ENCODE data around the gene NIN.

Gene NIN

DNA sequence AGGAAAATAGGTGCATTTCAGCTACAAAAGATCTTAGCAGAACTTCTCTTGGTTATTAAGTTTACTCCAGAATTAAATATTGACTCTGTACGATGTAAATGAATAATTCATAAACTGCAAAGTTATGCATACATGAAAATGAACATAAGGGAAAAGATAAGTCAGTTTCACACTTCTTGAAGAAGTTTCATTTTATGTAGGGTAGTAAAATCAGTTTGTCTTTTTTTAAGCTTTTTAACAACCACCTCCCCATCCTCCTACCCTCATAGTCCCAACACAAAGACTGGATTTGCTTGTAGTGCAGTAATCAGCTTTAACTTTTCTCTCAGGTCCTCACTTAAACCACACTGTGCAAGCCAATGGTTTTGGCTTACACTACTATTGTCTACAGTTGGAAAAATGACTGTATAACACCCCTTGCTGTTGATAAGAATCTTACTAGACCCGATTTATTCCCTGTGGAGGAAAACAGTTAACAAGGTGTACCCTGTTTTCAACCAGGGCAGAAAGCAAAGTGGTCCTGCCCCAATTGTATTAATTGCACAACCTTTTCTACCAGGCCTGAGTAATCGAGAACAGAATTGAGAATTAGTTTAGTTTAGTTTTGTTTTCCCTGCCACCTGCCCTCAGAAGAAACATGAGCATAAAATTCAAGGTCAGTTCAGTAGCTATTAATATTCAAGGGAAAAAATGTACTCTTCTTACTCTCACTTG is 44.1 kb downstream of the NIN start:
- DNase-seq = no peak

DNA sequence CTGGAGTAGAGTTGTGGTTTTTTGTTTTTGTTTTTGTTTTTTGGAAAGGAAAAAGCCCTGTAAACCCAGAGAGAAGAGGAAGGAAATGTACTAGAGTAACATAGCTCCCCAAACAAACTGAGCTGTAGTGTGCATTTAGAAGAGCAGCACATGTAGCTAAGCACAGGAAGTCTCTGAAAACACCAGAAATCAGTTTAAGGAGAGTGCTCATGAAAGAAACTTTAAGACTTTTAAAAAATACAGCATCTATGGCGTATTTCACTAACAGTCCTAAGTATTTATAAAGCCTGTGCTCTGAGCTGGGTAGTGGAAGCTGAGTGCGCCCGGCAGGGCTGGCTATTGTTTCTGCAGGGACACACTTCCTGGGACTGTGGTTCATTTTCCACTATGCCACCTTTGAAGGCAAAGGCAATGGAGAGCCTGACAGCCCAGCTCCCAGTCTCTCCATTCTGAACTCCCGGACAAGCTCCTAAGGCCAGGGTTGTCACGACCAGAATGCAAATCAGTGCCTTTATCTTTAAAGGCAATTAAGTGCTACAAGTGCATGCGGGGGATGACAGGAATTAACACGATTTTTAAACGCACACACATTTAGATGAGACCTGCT is 45.4 kb downstream of the NIN start:
- DNase-seq = no peak

GRCh38 chr14:50784683-50785456 is 46.1 kb downstream of the NIN start:
- no peak for DNase-seq

DNA sequence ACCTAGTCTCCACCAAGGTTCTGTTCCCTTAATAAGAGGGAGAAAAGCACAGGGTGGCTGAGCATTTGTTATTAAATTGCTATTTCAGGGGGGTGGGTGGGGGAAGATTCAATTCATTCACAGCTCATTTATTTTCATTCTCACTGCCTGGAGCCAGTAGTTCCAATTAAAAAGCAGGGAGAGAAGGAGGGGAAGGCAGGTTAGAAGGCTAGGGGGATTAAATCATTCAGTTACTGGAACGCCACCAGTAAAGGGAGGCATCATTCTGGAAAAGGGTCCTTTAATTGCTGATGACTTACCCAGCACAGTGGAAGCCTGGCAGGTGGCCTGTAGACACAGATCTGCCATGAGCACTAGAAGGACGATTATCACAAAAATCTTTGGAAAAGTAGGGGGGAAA is 47.4 kb downstream of the NIN start:
- DNase-seq = no peak

- DNase-seq = no peak
Measured at GRCh38 chr14:50780393-50780792, 50.6 kb downstream of the NIN start.

DNA sequence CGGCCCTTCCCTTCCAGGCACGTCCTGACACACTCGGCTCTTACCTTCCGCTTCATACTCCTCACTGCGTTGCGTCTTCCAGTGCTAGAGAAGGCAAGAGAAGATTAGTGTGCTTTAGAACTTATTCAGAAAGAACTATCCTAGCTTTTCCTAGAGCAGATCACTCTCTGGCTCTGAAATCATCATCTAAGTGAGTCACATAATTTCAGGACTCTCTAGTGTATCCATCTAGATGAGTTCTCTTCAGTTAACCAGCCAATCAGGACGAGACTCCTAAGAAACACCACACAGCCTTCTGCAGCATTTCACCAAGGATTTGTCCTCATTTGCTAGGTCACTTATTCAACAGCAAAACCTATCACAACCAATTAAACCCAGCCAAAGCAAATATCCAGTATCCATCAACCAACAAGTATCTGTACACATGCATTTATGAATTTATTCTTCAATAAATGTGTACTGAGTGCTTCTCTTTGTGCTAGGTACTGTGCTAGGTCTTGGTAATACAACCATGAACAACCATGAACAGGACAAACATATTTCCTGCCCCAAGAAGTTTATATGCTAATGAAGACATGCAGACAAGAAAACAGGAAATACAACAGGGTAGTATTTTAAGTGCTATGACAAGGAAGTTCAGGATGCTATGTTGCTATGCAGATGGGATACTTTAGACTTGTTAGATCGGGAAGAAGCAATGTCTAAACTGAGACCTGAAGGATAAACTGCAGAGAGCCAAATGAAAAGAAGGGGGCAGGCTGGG is 52.1 kb downstream of the NIN start:
- DNase-seq = no peak

DNA sequence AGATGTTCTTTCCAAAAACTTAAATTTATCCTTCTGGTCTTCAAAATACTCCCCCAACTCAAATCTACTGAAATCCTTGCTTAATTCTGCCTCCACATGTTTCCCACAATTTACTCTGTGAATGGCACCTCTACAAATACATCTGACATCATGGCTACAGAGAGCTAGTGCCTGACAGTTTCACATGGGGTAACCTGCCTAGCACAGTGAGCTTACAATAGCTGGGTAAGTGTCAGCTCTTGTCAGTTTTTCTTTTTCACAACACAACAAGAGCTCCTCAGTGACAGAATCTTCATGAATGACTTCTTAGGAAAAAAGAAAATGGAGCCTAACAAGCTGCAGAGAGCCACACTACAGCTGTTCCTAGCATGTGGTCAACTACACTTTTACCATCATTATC is 54.4 kb downstream of the NIN start:
- no peak for DNase-seq

- DNase-seq = no peak
Measured at GRCh38 chr14:50775357-50775756, 55.6 kb downstream of the NIN start.

- no peak for DNase-seq
Measured at GRCh38 chr14:50774542-50775267, 56.3 kb downstream of the NIN start.

DNA sequence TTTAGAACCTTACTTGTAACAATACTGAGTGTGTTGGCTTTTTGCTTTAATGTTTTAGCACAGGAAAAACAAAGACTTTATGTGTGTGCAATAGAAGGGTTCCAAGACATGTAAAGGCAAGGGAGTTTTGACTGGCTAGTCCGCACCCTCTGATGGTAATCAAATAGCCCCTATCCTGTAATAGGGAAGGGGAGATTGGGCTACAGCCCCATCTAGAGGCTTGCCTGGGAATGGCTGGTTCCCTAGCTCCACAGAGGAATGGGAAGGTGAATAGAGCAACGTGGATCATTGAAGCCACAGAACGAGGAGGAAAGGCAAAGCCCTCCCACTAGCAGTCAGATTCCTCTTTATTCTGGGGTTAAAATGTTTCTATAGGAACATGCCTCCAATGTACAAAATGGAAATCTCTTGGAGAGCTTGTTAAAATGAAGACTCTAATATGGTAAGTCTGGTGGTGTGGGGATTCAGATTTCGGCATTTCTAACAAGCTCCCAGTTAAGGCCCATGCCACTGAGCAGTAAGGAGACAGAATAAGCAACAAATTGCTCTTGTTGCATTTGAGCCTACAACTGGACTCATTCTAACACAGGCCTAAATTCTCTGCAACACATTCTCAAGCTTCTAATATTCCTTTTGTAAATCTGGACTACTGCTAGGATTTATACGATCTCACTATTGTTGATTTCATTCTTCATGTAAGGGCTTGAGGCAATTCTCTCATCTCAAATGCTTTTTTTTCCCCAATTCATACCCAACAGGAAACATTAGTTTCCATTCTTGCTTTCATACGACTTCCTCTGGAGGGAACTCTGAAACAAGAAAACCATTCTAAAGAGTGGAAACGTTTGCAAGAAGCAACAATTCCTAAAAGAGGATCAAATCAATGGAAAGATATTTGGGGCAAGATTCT is 57.1 kb downstream of the NIN start:
- DNase-seq = no peak

DNA sequence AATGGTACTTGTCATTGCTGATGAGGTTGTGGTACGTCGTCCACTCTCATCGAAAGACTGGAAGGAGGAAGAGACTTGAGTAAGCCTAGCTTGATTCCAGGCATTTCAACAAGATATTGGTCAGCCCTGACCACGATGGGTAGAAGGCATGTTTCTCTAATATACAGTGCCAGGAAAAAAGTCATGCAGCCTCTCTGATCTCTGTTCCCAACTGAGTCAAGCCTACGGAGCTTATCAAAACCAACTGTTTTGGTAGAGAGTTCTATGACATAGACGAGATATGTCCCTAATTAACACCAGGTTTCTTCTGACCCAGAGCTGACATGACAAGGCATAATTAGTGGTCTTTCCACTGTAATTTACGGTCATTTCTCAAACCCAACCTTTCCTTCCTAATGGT is 58.5 kb downstream of the NIN start:
- no peak for DNase-seq

DNA sequence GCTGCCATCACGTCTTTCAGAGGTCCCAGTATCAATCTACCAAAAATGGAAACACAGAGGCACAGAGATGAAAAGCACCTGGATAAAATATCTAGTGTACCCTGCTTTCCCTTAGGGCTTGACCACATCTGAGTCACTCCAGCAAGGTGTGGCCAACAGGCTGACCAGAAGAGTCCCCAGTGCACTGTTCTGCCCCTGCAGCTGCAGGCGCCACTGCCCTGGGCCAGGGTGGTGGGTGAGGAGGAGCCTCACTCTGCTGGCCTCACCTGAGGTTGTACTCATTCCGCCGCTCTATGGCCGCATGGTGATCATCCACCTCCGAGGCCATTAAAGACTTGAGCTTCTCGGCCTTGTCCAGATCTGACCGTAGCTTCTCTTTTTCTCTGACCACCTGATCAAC is 60.4 kb downstream of the NIN start:
- DNase-seq = no peak

- no peak for DNase-seq
Measured at GRCh38 chr14:50769863-50770500, 61.0 kb downstream of the NIN start.

GRCh38 chr14:50768680-50769079 is 62.3 kb downstream of the NIN start:
- peak; percentile 31 for DNase-seq

DNA sequence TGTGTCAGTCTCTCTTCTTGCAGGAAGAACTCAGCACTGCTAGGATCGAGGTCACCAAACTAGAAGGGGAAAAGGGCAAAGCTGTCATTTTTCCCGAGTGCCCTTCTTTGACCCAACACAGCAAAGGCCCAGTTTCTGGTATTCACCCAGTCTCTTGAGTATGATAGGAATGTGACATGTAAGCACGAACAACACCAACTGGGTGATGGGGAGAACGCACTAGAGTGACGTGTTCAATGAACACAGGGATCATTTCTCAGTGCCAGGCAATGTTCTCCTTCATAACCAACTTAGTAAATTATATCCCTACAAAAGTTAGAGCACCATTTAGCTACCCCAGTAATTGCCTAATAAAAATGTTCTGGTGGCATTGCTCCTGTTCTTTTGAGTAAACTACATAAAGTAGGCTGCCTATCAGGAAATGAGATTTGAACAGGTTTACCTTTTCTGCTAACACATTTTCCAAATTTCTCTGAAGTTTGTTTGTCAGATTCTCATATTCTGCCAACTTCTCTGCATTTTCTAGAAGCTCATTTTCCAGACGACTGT is 64.5 kb downstream of the NIN start:
- no peak for DNase-seq

DNA sequence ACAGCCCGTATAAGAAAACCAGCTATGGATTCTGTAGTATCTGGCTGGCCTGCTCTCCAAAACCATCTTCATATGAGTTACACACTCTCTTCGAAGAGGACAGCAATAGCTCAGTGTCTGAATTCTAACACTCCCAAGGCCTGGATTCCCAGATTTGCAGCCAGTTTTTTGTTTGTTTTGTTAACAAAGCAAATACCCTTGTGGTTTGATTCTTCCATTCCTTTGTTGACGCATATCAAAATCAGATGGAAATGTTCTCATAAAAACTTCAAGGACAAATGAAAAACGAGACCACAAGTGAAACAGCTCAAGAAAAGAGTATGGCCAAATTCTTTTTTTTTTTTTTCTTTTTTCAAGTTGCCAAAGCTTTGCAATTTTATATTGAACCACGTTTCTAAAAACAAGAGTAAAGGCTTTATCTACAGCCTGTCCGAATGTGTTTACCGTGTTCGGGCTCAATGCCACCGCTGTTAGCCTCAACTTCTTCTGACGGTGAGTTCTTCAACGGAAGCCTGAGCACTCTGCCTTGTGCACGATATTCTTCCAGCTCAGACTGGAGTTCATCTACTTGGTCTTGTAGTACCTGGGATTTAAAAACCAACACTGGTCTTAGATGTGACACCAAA is 67.5 kb downstream of the NIN start:
- no peak for DNase-seq

GRCh38 chr14:50762931-50763300 is 68.0 kb downstream of the NIN start:
- DNase-seq = no peak

DNA sequence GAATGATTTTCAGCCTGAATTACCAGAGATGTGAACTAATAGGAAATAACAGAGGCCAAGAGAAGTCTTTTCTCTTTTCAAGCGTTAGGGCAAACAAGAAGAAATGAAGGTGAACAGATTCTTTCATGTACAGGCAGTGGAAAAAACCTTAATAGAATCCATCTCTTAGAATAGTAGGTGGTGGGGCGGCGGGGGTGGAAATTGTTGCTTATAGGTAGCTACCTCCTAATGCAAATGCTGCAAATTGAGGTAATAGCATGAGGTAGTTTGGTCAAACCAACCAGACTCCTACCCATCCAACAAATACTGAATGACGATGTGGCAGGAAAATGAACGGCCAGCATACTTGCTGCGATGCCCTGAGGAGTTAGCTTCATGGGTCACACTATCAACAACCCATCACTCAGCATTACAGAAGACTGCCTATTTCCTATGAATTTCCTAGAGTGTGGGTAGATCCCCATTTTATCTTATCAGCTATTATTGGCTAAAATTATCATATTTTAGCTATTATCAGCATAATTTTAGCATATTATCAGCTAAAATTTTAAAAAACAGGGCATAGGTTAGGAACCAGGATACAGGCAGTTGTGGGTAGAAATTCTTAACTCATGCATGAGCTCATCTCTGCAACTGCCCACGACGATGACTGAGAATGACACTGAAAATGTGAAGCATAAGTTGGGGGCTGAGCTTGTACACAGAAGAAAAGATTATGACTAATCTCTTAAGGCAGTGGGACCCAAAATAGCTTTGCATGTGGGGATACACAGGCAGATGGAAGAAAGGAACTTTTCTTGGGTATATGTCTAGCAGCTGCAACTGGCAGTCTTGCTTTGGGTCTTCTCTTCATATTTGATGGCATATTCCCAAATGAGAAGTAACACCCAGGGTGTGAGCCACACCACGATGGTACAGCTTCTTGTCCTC is 68.7 kb downstream of the NIN start:
- DNase-seq = no peak
